ENCODE measurements around the gene ITGA7.

ITGA7 gene

DNA sequence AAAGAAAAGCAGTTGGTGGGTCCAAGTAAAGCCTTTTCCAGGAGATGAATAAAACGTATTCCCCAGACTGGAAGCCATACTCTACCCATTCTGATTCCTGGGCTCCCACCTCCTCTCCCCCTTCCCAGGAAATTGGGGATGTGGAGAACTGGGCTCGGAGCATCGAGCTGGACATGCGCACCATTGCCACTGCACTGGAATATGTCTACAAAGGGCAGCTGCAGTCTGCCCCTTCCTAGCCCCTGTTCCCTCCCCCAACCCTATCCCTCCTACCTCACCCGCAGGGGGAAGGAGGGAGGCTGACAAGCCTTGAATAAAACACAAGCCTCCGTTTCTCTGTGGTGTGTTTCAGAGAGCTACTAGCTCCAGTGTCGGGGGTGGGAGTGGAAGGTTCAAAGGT, 11.7 kb upstream of the ITGA7 start:
- H3K27ac ChIP-seq, result no peak overlapping the region
- TF ChIP-seq ZFX (IDR thresholded peaks at IDR 0.05) (no peak), CTCF (conservative IDR thresholded peaks at IDR 0.05) (no peak)

DNA sequence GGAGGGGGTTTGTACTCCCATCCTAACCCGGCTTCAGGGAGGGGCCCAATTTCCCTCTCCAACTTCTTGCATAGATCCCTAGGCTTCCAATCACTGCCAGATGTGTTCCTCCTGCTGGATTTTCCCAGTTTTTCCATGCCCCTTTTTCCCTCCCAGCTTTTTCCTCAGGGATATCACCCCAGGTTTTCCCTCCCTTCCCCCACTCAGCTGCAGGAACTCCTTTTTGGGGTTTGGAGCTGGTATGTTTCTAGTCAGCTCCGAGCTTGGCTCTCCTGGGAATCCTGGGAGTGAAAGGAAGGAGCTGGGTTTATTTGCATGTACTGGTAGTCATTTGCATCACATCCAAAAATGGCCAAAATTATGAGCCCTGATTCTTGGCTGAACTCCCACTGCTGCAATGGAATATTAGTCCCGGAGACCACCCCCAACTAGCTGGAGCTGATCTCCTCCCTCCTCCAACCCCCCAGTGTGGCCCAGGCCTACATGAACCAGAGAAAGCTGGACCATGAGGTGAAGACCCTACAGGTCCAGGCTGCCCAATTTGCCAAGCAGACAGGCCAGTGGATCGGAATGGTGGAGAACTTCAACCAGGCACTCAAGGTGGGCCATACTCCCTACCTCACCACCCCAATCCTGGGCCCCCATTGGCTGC, 11.0 kb upstream of the ITGA7 start:
- TF ChIP-seq CTCF (conservative IDR thresholded peaks at IDR 0.05), result no peak
- H3K27ac ChIP-seq, result no peak overlapping the region

DNA sequence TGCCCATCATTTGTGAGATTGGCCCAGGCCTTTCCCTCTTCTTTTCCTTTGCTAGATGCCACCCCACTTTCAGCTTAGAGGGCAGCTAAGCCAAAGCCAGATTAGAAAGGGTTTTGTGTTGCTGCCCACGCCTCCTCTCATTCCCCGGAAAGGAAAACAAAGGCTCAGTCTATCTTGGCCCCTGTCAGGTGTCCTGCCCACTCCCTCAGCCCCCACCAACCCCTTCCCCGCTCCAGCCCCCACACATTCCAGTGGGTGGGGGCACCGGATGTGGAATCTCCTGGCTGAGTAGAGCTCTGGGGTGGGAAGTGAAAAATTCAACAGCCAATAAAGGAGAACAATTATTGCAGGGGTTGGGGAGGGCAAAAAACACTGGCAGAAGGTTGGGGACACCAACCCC, 10.3 kb upstream of the ITGA7 start:
- H3K27ac ChIP-seq, result no peak overlapping the region
- TF ChIP-seq ZFX (IDR thresholded peaks at IDR 0.05), result no peak
- no peak for TF ChIP-seq CTCF (conservative IDR thresholded peaks at IDR 0.05)

DNA sequence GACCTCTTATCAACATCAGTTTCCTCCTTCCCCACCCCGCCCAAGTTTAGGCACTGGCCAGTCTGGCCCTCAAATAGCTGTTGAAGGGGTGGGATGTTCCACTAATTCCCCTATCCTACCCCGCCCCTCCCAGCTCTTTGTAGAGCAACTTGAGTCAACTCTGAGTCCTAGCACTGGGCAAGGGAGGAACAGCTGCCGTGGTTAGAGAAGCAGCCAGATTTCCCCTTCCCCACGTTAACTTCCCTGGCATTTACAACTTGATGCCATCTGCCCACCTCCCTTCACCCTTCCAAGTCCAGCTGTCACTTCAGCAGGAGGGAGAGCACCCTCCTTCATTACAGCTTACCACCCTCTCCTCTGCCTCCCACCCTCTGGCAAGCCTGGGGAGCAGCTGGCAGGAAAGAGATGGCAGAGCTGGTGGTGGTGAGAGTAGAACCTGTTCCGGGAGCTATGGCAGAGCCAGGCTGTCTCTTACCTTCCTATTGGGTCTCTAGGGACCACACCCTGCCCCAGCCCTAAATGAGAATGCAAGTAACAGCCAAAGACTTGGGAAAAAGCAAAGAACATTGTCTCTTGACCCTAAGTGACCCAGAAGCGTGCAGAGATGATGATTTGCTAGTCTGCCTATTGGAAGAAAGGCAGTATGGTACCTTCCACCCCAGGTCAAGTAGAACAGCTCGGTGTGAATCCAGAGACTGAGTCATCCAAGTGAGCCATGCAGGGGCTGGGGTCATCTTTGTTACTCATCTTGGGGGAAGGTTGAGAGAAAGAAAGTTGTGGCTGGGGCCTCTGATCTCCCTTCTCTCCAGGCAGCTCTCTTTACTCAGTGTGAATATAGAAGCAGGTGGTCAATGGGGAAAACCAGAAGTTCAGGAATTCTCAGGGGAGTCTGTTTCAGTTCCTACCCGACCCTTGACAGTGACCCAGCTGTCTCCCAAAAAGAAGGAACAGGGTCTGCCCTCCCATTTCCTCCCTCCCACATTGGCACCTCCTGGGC, 9.6 kb upstream of the ITGA7 start:
- H3K27ac ChIP-seq, result peak overlapping the region; percentile 74
- TF ChIP-seq CTCF (conservative IDR thresholded peaks at IDR 0.05) (no peak), ZFX (IDR thresholded peaks at IDR 0.05) (no peak)

DNA sequence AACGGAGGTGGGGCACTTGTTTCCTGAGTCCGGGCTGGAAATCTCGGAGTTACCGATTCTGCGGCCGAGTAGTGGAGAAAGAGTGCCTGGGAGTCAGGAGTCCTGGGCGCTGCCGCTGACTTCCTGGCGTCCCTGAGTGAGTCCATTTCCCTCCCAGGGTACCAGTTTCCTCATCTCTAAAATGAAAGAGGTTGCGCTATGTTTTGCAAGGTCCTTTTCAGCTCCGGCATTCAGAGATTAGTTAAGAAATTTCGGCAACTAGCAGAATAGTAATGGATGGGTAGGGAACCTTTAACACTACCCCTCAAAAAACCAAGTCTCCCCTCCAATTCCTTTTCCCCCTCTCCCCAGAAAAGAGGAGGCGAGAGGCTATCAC, 8.9 kb upstream of the ITGA7 start:
- TF ChIP-seq CTCF (conservative IDR thresholded peaks at IDR 0.05), result no peak
- no peak for TF ChIP-seq ZFX (IDR thresholded peaks at IDR 0.05)
- H3K27ac ChIP-seq, result peak overlapping the region; percentile 74

- peak within 1 kb of the TSS; percentile 74 for H3K27ac ChIP-seq
- no peak for TF ChIP-seq CTCF (conservative IDR thresholded peaks at IDR 0.05)
- TF ChIP-seq ZFX (IDR thresholded peaks at IDR 0.05), result peak; percentile 95; the same call in 1 of the 2 replicates
Observed at GRCh38 chr12:55715833-55716581, 8.3 kb upstream of the ITGA7 start, which contains the start of gene BLOC1S1. BLOC1S1 (plus strand) TSS chr12:55716046; CDS start chr12:55716052, 6 bp downstream.
